Measurements from ENCODE around the gene PLEKHG7. TPM values are rescaled to one million over a fixed set of nuclear protein-coding genes. Genes with fewer than 3 reads are reported as not detected.
A peak's percentile ranks its signal among the peaks of the same experiment; 100 is the strongest.

The PLEKHG7 gene
- total RNA-seq, 2 experiments from 2014 or later, result not detected

DNA sequence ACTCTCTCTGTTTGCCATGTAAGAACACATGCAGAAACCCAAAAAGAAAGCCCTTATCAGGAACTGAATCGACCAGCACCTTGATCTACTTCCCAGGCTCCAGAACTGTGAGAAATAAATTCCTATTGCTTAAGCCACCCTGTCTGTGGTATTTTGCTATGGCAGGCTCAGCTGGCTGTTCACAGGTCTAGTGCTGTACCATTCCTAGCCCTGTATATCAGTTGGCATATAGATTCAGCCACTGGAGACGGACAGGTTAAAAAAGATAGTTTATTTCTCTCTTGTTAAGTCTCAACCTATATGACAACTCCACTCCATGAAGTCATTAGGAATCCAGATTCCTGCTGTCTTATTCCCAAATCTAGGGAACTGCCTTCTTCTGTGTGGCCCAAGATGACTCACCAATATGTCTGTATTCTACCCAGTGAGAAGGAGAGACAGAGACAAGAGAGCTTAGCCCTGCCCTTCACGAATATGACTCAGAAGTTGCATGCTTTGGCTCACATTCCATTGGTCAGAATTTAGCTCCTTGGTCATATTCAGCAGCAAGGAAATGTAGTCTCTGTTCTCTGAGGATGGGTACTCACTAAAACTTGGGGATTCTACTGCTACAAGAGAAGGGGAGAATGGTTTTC, 57.0 kb downstream of the PLEKHG7 start:
- POLR2A ChIA-PET, result no interaction called here
- H3K27me3 Mint-ChIP-seq, result peaks cover 3% of the 10 kb centered on the region

DNA sequence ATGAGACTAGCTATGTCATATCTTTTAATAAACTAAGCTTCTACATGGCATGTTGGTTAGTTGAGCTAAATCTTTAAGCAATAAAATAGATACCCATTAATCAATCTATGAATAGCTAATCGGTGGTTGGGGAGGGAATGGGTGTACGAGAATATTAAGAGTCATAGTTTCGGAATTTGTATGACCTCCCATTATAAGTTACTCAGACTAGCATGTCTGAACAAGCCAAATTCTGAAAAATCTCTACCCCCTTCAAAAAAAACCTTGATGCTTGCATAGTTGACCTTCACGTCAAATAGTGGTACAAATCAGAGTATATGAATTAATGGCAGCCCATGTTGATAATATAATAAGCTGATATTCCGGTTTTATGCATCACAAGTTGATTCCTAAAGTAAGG, 60.0 kb downstream of the PLEKHG7 start:
- Histone ChIP-seq H3K27ac (ENCODE audit: low read depth in 1 of 2, low read length in 2 of 2) (no peak overlapping the region), H3K9me3 (ENCODE audit: control insufficient read depth in 1 of 2, insufficient read depth in 1 of 2, low read length in 2 of 2) (peaks cover 0 to under 1% of the 10 kb centered on the region in 2 experiments), H3K36me3 (ENCODE audit: insufficient read depth, low read length) (no peaks in the 10 kb centered on the region), H3K4me3 (ENCODE audit: low read length) (no peak overlapping the region), H3K4me1 (ENCODE audit: insufficient read depth, low read length) (no peaks in the 10 kb centered on the region), H3K27me3 (ENCODE audit: control insufficient read depth in 1 of 2, insufficient read depth in 2 of 2, low read length in 2 of 2) (no peaks in the 10 kb centered on the region)
- ATAC-seq (ENCODE audit: poor library complexity), result no peak
- CTCF ChIA-PET, result interaction anchor here (0.5 kb wide), 1 partner anchor 545 kb away, joined by 3 read pairs; no protein-coding TSS in a partner anchor
- TF ChIP-seq, protein P1, sequence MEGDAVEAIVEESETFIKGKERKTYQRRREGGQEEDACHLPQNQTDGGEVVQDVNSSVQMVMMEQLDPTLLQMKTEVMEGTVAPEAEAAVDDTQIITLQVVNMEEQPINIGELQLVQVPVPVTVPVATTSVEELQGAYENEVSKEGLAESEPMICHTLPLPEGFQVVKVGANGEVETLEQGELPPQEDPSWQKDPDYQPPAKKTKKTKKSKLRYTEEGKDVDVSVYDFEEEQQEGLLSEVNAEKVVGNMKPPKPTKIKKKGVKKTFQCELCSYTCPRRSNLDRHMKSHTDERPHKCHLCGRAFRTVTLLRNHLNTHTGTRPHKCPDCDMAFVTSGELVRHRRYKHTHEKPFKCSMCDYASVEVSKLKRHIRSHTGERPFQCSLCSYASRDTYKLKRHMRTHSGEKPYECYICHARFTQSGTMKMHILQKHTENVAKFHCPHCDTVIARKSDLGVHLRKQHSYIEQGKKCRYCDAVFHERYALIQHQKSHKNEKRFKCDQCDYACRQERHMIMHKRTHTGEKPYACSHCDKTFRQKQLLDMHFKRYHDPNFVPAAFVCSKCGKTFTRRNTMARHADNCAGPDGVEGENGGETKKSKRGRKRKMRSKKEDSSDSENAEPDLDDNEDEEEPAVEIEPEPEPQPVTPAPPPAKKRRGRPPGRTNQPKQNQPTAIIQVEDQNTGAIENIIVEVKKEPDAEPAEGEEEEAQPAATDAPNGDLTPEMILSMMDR (IDR thresholded peaks at IDR 0.05), result no peak
- no peak for DNase-seq
- Mint-ChIP-seq H3K27me3 (no peaks in the 10 kb centered on the region), H3K4me3 (no peak overlapping the region), H3K4me1 (ENCODE audit: low read depth) (no peaks in the 10 kb centered on the region), H3K36me3 (ENCODE audit: low read depth) (no peaks in the 10 kb centered on the region), H3K27ac (no peak overlapping the region), H3K9me3 (no peaks in the 10 kb centered on the region)
- POLR2A ChIA-PET, result interaction anchor here (0.6 kb wide), 1 partner anchor 9 kb away, joined by 3 read pairs; no protein-coding TSS in a partner anchor
- intact Hi-C loops (cut with DNase I, micrococcal nuclease), result no loop called here

More for the DNA sequence above, 57.0 kb downstream of the PLEKHG7 start:
- CTCF ChIA-PET, result interaction anchor here (1.6 kb wide), 1 partner anchor 9 kb away, joined by 5 read pairs; no protein-coding TSS in a partner anchor
- Mint-ChIP-seq H3K36me3 (ENCODE audit: low read depth) (no peaks in the 10 kb centered on the region), H3K4me1 (ENCODE audit: low read depth) (no peaks in the 10 kb centered on the region), H3K9me3 (no peaks in the 10 kb centered on the region), H3K4me3 (no peak overlapping the region), H3K27ac (no peak overlapping the region)
- no peaks in the 10 kb centered on the region for H3K36me3 ChIP-seq (ENCODE audit: insufficient read depth, low read length)
- DNase-seq, result peak in 1 of 14 experiments; percentile 13
- H3K4me1 ChIP-seq (ENCODE audit: insufficient read depth, low read length), result no peaks in the 10 kb centered on the region
- no peak for ATAC-seq (ENCODE audit: poor library complexity)
- H3K4me3 ChIP-seq (ENCODE audit: low read length), result no peak overlapping the region
- TF ChIP-seq, protein P1 (IDR thresholded peaks at IDR 0.05), result no peak
- no peaks in the 10 kb centered on the region for H3K27me3 ChIP-seq (ENCODE audit: control insufficient read depth in 1 of 2, insufficient read depth in 2 of 2, low read length in 2 of 2)
- H3K9me3 ChIP-seq (ENCODE audit: control insufficient read depth in 1 of 2, insufficient read depth in 1 of 2, low read length in 2 of 2), result no peaks in the 10 kb centered on the region
- H3K27ac ChIP-seq (ENCODE audit: low read depth in 1 of 2, low read length in 2 of 2), result no peak overlapping the region
- intact Hi-C loops (cut with DNase I, micrococcal nuclease), result no loop called here

DNA sequence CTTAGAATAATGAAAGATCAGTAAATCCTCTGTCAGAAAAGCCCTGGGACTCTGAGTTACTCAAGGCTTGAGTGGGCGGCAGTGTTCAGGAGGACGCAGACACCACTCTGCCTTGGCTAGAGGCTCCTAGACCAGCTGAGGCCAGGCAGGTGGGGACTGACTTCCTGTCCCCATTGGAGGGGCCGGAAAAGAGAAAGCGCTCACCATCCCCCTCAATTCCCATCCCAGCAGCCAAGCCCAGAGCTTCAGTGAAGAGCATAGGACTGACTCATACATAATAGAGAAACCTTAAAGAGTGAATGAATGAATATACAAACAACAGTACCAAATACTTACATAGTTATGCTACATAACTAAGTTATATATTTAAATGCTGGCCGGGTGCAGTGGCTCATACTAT, 62.0 kb downstream of the PLEKHG7 start:
- Histone ChIP-seq H3K27me3 (ENCODE audit: control insufficient read depth in 1 of 2, insufficient read depth in 2 of 2, low read length in 2 of 2) (no peaks in the 10 kb centered on the region), H3K4me1 (ENCODE audit: insufficient read depth, low read length) (no peaks in the 10 kb centered on the region), H3K27ac (ENCODE audit: low read depth in 1 of 2, low read length in 2 of 2) (no peak overlapping the region), H3K9me3 (ENCODE audit: control insufficient read depth in 1 of 2, insufficient read depth in 1 of 2, low read length in 2 of 2) (peaks cover 0 to 4% of the 10 kb centered on the region in 2 experiments), H3K4me3 (ENCODE audit: low read length) (no peak overlapping the region), H3K36me3 (ENCODE audit: insufficient read depth, low read length) (no peaks in the 10 kb centered on the region)
- POLR2A ChIA-PET, result no interaction called here
- Mint-ChIP-seq H3K4me1 (ENCODE audit: low read depth) (peaks cover 12% of the 10 kb centered on the region), H3K27ac (no peak overlapping the region), H3K4me3 (no peak overlapping the region), H3K36me3 (ENCODE audit: low read depth) (no peaks in the 10 kb centered on the region), H3K27me3 (no peaks in the 10 kb centered on the region), H3K9me3 (no peaks in the 10 kb centered on the region)
- CTCF ChIA-PET, result interaction anchor here (0.6 kb wide), 1 partner anchor 20 kb away, joined by 3 read pairs; no protein-coding TSS in a partner anchor
- ATAC-seq (ENCODE audit: poor library complexity) (no peak), DNase-seq (no peak)
- intact Hi-C loops (cut with DNase I, micrococcal nuclease), result no loop called here
- TF ChIP-seq, protein P1 (IDR thresholded peaks at IDR 0.05), result no peak
